Activated naive CD4-positive, alpha-beta T cell treated with anti-CD3 and anti-CD28 coated beads, Interleukin-2, amount 50 U/mL, for 24 hours (primary cell): Measurements from ENCODE around the gene SMIM24.
"Not testable (repeated sequence)": the region's sequence is repeated elsewhere in the genome, so short reads cannot be mapped to it uniquely, and the experiment has no call there.

Experiments used
- H3K27ac Mint-ChIP-seq: one replicate; pipeline ENCODE4 v1.8.0; 2021; ENCODE audit warnings: mild to moderate bottlenecking, mixed read lengths
- H3K27me3 Mint-ChIP-seq: one replicate; pipeline ENCODE4 v1.8.0; 2021; ENCODE audit warnings: mixed read lengths
- H3K36me3 Mint-ChIP-seq: one replicate; pipeline ENCODE4 v1.8.0; 2021; ENCODE audit warnings: mixed read lengths
- H3K4me1 Mint-ChIP-seq: one replicate; pipeline ENCODE4 v1.8.0; 2021; ENCODE audit warnings: mixed read lengths
- H3K4me3 Mint-ChIP-seq: one replicate; pipeline ENCODE4 v1.8.0; 2021; ENCODE audit warnings: mild to moderate bottlenecking, mixed read lengths
- H3K9me3 Mint-ChIP-seq: one replicate; pipeline ENCODE4 v1.8.0; 2021; ENCODE audit warnings: mixed read lengths

Gene SMIM24

DNA sequence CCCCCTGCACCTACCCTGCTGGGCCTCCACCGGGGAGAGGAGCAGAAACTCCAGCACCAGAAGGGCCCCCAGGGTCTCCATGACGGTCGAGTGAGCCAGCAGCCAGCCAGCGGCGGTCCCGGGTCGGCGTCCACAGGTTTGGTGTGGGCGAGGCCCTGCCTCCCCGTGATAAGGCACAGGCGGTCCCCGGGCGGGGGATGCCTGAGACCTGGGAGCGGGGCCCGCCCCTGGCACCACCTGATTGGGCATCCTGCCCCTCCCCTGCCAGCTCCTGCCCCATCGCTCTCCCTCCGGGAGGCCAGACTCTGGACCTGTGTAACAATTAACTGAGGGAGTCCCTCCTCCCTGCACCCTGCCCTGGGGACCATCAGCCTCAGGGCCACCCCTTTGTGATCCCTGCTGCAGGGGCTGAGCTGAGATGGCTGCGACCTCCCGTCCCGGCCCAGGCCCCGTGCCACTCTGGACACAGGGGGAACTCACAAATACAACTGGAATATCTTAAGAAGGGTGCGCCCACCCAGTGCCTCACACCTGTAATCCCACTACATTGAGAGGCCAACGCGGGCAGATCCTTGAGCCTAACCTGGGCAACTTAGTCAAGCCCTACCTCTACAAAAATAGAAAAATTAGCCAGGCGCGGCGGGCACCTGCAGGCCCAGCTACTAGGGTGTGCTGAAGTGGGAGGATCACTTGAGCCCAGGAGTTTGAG is at the start of gene SMIM24:
Gene SMIM24, minus strand, starts transcription at position 143 of the 709 bp plus-strand sequence. Its CDS starts 62 bp downstream, at position 81.
- Mint-ChIP-seq H3K27ac (no peak within 1 kb of the TSS), H3K4me1 (peaks cover 10% of the 10 kb centered on the region), H3K36me3 (no peaks in the 10 kb centered on the region), H3K27me3 (no peaks in the 10 kb centered on the region), H3K9me3 (no peaks in the 10 kb centered on the region), H3K4me3 (no peak within 1 kb of the TSS)

DNA sequence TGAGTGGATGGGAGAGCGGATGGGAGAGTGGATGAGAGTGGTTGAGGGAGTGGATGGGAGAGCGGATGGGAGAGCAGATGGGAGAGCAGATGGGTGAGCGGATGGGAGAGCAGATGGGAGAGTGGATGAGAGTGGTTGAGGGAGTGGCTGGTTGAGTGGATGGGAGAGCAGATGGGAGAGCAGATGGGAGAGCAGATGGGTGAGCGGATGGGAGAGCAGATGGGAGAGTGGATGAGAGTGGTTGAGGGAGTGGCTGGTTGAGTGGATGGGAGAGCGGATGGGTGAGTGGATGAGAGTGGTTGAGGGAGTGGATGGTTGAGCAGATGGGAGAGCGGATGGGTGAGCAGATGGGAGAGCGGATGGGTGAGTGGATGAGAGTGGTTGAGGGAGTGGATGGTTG is 49.0 kb upstream of the SMIM24 start:
- H3K4me1 Mint-ChIP-seq, H3K27ac Mint-ChIP-seq, H3K4me3 Mint-ChIP-seq, H3K36me3 Mint-ChIP-seq, H3K9me3 Mint-ChIP-seq, H3K27me3 Mint-ChIP-seq: not testable (repeated sequence)

DNA sequence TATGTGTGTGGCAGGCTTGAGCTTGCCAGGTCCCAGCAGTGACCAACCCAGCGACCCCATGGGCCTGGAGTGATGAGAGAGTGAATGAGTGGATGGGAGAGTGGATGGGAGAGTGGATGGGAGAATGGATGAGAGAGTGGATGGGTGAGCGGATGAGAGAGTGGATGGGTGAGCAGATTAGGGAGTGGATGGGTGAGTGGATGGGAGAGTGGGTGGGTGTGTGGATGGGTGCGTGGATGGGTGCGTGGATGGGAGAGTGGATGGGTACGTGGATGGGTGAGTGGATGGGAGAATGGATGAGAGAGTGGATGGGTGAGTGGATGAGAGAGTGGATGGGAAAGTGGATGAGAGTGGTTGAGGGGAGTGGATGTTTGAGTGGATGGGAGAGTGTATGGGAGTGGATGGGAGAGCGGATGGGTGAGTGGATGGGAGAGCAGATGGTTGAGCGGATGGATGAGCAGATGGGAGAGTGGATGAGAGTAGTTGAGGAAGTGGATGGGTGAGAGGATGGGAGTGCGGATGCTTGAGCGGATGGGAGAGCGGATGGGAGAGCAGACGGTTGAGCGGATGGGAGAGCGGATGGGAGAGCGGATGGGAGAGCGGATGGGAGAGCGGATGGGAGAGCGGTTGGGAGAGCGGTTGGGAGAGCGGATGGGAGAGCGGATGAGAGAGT is 48.4 kb upstream of the SMIM24 start:
- Mint-ChIP-seq H3K36me3 (peaks cover 4% of the 10 kb centered on the region), H3K27me3 (no peaks in the 10 kb centered on the region), H3K4me1 (no peaks in the 10 kb centered on the region), H3K9me3 (no peaks in the 10 kb centered on the region), H3K27ac (no peak overlapping the region), H3K4me3 (no peak overlapping the region)

DNA sequence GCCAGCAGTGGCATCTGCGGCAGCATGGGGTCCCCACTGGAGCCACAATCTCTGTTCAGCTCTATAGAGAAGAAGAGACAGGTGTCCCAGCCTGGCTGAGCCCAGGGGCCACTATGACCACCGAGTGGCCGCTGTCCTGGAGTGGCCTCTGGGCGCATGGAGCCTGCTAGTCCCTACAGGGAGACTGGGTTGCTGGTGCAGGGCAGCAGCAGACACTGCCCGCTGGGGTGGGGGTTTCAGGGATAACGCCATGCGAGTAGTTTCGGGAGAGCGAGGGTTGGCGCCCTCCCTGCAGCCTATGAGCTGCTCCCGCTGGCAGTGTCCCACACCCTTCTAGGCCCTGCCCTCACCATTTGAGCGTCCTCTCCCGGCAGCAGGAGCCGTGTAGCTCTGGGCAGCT is 47.8 kb upstream of the SMIM24 start:
- Mint-ChIP-seq H3K36me3 (peaks cover 4% of the 10 kb centered on the region), H3K9me3 (no peaks in the 10 kb centered on the region), H3K27ac (no peak overlapping the region), H3K4me3 (no peak overlapping the region), H3K27me3 (no peaks in the 10 kb centered on the region), H3K4me1 (no peaks in the 10 kb centered on the region)

DNA sequence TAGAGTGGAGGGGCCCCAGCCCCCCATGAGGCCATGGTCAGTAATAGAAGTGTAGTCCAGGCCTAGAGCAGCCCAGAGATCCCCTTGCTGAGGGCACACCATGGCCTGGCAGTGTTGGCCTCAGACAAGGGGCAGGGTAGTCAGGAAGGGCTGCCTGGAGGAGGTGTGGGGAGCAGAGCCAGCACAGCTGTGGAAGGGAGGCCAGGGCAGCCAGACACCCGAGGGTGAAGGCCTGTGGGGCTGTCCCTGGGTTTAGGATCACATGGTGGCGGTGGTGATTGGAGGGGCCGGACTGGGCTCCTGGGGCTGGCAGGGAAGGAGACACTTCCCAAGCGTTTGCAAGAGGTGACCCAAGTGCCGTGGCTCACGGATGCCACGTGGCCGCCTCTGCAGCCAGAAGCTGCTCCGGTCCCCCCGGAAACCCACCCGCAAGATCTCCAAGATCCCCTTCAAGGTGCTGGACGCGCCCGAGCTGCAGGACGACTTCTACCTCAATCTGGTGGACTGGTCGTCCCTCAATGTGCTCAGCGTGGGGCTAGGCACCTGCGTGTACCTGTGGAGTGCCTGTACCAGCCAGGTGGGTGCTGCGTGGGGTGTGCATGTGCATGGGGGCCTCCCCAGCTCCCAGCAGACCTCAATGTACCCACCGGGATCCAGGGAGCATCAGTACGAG is 47.0 kb upstream of the SMIM24 start:
- peaks cover 4% of the 10 kb centered on the region for H3K36me3 Mint-ChIP-seq
- H3K27ac Mint-ChIP-seq = no peak overlapping the region
- no peaks in the 10 kb centered on the region for H3K4me1 Mint-ChIP-seq
- no peak overlapping the region for H3K4me3 Mint-ChIP-seq
- no peaks in the 10 kb centered on the region for H3K27me3 Mint-ChIP-seq
- H3K9me3 Mint-ChIP-seq = no peaks in the 10 kb centered on the region

DNA sequence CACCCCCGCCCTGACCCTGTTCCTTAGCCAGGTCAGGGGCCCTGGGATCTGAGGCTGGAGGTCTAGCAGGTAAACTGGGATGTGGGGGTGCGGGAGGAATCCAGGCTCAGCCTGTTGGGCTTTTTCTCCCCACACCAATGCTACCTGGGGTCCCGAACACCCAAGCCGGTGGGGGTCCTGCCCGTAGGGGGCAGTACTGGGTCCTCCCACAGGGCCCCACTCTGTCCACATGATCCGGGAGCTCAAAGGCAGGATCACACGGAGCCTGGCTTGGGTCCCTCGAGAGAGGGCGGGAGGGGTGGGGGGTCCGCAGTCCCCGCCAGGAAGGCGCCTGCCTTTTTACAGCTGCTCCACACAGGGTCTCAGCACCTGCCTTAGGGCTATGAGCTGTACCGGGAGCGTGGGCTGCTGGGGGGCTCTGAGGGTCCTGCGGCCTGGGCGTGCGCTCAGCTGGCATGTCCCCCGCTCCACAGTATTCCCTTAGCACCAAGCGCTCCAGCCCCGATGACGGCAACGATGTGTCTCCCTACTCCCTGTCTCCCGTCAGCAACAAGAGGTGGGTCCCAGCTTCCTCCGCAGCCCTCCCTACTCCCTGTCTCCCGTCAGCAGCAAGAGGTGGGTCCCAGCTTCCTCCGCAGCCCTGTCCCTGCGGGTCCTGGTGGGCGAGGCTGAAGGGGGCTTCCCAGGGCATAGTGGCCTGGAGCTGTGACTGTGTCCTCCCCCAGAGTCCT is 46.3 kb upstream of the SMIM24 start:
- H3K36me3 Mint-ChIP-seq = peaks cover 4% of the 10 kb centered on the region
- no peaks in the 10 kb centered on the region for H3K4me1 Mint-ChIP-seq
- no peaks in the 10 kb centered on the region for H3K27me3 Mint-ChIP-seq
- no peaks in the 10 kb centered on the region for H3K9me3 Mint-ChIP-seq
- no peak overlapping the region for H3K27ac Mint-ChIP-seq
- no peak overlapping the region for H3K4me3 Mint-ChIP-seq

DNA sequence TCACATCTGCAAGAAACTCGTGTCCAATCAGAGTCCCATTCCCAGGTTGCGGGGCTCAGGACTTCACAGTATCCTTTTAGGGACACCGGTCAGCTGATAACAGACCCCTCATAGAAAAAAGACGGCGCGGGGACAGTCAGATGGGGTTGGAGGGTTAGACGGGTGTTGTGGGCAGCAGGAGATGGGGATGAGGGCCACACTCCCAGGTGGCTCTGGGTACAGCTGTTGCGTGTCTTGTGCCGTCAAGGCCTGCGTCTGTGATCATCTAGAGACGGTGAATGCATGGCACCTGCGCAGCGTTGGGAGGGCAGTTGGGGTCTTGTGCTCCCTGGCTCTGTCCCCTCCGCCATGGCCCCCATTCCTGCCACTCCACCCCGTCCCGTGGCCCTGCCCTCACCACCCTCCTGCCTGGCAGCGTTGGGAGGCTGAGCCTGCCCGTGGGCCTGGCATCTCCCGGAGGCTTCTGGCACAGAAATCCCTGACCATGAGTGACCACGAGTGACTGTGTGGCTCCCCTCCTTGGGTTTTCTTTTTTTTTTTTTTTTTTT is 44.7 kb upstream of the SMIM24 start:
- Mint-ChIP-seq H3K9me3 (no peaks in the 10 kb centered on the region), H3K27ac (no peak overlapping the region), H3K4me3 (no peak overlapping the region), H3K27me3 (no peaks in the 10 kb centered on the region), H3K4me1 (peaks cover 6% of the 10 kb centered on the region), H3K36me3 (peaks cover 4% of the 10 kb centered on the region)

DNA sequence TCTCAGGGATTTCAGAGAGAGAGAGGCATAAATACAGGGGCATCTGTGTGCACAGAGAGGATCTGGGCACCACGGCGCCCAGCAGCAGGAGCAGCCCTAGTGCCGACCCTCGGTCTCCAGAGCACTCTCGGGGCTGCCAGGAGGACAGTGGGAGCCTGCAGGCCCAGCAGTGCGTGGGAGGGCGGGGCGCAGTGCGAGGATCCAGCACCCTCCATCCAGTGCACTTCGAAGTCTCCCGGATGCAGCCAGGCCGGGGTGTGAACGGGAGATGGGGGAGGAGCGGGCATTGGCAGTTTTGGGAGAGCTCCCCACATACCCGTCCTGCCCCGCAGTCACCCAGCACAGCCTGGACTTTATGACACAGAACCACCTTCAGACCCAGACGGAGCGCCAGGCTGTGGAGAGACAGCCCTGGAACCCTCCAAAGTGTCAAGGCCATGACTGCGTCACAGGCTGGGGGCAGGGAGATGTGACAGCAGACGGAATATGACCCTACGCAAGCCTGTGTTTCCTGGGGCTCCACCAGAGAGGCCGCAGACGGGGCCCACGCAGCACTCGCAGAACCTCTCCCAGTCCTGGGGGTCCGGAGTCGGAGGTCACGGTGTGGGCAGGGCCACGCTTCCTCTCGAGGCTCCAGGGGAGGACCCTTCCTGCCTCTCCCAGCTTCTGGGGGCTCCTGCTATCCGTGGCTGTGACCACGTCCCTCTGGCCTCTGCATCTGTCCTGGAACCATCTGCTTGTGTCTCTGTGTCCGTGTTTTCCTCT is 43.9 kb upstream of the SMIM24 start:
- Mint-ChIP-seq H3K36me3 (peaks cover 4% of the 10 kb centered on the region), H3K4me1 (peaks cover 6% of the 10 kb centered on the region), H3K27me3 (no peaks in the 10 kb centered on the region), H3K4me3 (no peak overlapping the region), H3K27ac (no peak overlapping the region), H3K9me3 (no peaks in the 10 kb centered on the region)

DNA sequence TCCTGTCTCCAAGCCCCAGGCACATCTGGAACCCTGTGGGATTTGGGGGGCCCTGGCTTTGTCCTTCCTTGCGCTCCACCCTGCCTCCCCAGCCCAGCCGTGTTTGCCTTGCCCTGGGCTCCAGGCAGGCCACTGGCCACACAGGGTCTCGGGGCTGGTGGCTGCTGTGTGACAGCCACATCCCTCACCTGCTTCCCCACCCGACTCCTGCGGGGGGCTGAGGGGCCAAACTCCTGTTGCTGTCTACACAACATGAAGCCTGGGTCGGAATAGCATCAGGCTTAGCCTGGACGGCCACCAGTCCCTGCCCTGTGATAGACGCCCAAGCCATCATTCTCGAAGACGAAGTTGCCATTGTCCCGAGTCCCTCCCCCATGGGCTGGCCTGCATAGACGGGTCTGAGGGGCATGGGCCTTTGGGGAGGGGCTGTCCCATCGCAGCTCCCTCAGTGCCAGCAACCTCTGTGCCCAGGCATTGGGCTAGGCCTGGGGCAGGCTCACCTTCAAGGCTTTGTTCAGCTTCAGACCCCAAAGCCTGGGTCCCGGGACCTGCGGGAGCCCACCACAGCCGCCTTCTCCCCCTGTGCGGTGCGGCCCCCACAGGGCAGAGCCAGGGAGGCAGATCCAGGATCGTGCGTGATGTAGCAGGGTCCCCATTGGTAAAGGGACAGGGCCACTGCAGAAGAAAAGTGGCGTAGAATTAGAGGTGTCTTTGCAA is 43.2 kb upstream of the SMIM24 start:
- H3K27me3 Mint-ChIP-seq = no peaks in the 10 kb centered on the region

DNA sequence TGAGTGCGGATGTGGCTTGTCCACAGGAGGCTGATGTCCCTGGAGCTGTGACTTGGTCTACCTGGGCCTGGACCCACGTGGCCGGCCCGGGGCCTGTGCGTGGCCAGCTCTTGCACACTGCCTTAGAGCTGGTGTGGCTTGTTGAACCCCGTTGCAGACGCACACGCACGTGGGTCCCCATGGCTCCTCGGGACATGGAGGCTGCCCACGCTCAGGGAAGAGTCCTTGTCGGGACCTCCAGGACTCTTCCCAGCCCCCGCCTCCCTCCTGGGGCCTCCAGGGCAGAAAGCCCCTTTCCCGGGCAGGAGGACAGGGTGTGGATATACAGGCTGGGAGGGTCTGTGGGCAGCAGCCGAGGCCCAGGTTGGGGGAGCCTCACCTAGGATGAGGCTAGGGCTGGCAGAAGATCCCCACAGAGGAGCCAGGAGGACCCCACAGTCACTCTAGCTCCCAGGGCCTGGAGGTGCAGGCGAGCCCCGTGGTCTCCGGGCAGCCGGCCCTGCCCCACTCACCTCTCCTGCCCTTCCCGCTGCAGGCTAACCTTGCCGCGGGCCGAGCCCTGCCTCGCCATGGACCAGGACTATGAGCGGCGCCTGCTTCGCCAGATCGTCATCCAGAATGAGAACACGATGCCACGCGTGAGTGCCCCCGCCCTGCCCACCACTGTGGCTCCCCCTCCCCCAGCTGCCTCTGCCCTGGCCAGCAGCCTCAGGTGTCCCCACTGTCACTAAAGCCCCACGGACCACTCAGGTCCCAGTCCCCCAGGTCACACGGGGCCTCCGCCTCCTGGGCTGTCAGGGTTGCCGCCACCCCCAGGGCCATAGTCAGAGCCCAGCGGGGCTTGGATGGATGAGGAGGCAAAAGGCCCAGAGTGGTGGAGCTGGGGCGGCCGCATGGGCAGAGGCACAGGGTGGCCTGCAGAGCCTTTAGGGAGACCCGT is 42.4 kb upstream of the SMIM24 start:
- H3K27me3 Mint-ChIP-seq = no peaks in the 10 kb centered on the region
- H3K4me3 Mint-ChIP-seq = no peak overlapping the region
- peaks cover 4% of the 10 kb centered on the region for H3K36me3 Mint-ChIP-seq
- H3K4me1 Mint-ChIP-seq = peaks cover 6% of the 10 kb centered on the region
- no peaks in the 10 kb centered on the region for H3K9me3 Mint-ChIP-seq
- no peak overlapping the region for H3K27ac Mint-ChIP-seq

More for the DNA sequence above, 43.2 kb upstream of the SMIM24 start:
- peaks cover 6% of the 10 kb centered on the region for H3K4me1 Mint-ChIP-seq
- H3K9me3 Mint-ChIP-seq = no peaks in the 10 kb centered on the region
- H3K36me3 Mint-ChIP-seq = peaks cover 4% of the 10 kb centered on the region
- H3K4me3 Mint-ChIP-seq = no peak overlapping the region
- H3K27ac Mint-ChIP-seq = no peak overlapping the region

DNA sequence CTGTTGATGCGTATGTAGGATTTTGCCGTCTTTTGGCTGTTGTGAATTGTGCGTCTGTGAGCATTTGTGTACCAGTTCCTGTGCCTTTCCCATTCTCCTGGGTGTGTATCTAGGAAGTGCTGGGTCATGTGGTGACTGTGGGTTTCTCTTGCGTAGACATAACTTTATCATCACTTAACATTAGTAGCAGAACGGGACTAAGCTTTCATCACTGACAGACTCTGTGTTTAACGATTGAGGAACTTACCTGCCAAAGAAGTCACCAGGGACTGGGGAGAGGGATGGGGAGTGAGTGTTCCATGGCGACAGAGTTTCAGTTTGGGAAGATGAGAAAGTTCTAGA is 40.8 kb upstream of the SMIM24 start:
- Mint-ChIP-seq H3K4me3 (no peak overlapping the region), H3K36me3 (peaks cover 3% of the 10 kb centered on the region), H3K27me3 (no peaks in the 10 kb centered on the region), H3K9me3 (no peaks in the 10 kb centered on the region), H3K4me1 (peaks cover 17% of the 10 kb centered on the region), H3K27ac (no peak overlapping the region)

DNA sequence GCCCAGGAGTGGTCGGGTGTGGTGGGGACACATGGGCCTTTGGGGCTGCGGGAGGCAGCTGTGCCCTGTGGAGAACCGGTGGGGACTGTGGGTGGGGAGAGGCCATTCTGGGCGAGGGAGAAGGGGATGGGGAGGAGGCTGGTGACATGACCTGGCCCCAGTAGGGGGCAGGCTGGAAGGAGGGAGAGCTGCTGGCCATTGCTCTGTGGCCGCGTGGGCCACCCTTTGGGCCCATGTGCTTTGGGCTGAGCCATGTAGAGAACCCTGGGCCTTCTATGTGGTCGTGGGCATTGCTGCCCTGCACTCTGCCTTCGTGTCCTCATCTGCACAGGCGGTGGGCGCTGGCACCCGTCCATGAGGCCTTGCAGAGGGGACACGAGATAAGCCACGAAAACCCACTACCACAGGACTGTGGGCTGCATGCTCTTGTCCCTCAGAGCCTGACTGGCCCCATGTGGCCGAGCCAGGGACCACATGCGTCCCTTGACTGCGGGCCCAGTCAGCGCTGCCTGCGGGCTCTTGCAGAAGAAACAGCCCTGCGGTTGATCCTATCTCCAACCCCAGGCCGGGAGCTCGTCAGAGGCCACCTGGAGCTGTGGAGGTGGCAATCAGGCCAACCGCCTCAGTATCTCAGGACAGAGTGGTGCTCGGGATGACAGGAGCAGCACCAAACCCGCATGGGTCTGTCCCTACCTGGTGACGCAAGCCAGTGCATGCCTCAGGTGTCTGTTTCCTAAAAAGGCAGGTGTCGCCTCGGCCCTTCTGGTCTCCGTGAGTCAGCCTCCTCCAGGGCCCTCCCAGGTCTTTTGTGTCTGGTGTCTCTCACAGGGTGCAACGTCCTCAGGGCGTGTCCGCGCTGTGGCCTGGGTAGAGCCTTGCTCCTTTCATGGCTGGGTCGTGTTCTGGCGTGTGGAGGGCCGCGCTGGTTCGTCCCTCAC is 40.1 kb upstream of the SMIM24 start:
- Mint-ChIP-seq H3K9me3 (no peaks in the 10 kb centered on the region), H3K4me1 (peaks cover 23% of the 10 kb centered on the region), H3K27ac (no peak overlapping the region), H3K36me3 (peaks cover 3% of the 10 kb centered on the region), H3K27me3 (no peaks in the 10 kb centered on the region), H3K4me3 (no peak overlapping the region)

DNA sequence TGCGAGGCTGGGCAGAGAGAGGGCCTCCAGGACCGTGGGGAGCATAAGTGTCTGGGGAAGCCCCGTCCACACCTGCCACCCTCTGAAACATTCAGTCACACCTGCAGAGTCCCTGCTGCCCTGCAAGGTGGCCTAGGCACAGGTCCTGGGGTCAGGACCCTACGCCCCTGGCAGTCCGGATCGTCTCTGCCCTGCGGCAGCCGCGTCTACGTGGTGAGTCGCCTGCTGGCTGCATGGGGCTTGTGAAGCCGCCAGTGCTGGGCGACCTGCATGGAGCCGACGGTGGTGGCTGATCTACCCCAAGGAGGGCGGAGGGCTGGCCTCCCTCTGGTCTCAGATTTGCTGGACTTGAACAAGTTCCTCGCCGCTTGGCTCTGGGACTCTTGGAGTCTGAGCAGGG is 38.8 kb upstream of the SMIM24 start:
- H3K4me3 Mint-ChIP-seq = no peak overlapping the region
- peaks cover 3% of the 10 kb centered on the region for H3K36me3 Mint-ChIP-seq
- no peak overlapping the region for H3K27ac Mint-ChIP-seq
- no peaks in the 10 kb centered on the region for H3K9me3 Mint-ChIP-seq
- H3K4me1 Mint-ChIP-seq = peaks cover 33% of the 10 kb centered on the region
- H3K27me3 Mint-ChIP-seq = no peaks in the 10 kb centered on the region
